Measurements from ENCODE around the gene ELP4.
"Not testable (repeated sequence)": the region's sequence is repeated elsewhere in the genome, so short reads cannot be mapped to it uniquely, and the experiment has no call there.

The ELP4 gene

GRCh38 chr11:31711137-31711536 is 201.6 kb downstream of the ELP4 start:
- DNase-seq (ENCODE audit: low read depth) = no peak

DNA sequence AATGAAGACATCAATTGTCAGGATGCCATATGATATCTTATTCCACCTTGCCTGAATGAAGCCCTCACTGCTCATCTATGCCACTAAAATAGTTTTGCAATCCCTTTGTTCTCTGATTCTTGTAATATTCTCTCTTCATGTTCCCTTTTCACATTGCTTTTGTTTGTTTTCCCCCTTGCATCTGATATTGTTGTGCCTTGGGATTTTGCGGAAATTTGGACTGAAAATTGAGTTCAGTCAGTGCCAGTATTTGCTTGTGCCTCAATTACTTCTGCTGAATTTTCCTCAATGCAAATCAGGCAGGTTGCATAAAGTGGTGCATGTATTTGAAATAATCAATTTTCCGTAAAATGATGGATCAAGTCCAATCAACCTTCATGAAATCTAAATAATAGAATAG is 203.3 kb downstream of the ELP4 start:
- no peak for DNase-seq (ENCODE audit: low read depth)

GRCh38 chr11:31714840-31715239 is 205.3 kb downstream of the ELP4 start:
- DNase-seq (ENCODE audit: low read depth) = no peak

DNA sequence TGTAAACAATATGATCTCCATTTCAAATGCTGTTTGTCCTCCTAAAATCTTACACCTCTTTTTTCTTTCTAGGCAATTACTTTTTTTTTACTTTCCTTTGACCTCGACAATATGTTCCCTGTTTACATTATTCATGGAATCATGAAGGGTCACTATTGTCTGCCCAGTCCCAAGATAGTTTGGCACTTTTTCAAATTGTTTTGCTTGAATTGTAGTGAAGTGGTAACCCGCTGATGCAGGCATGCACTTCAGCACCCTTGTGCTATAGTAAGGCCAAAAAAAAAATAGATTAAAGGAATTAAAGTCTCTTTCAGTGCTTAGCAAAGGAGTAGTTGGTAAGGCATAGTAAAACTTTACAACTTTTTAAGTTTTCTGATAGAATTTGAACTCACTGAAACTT is 210.7 kb downstream of the ELP4 start:
- no peak for DNase-seq (ENCODE audit: low read depth)

DNA sequence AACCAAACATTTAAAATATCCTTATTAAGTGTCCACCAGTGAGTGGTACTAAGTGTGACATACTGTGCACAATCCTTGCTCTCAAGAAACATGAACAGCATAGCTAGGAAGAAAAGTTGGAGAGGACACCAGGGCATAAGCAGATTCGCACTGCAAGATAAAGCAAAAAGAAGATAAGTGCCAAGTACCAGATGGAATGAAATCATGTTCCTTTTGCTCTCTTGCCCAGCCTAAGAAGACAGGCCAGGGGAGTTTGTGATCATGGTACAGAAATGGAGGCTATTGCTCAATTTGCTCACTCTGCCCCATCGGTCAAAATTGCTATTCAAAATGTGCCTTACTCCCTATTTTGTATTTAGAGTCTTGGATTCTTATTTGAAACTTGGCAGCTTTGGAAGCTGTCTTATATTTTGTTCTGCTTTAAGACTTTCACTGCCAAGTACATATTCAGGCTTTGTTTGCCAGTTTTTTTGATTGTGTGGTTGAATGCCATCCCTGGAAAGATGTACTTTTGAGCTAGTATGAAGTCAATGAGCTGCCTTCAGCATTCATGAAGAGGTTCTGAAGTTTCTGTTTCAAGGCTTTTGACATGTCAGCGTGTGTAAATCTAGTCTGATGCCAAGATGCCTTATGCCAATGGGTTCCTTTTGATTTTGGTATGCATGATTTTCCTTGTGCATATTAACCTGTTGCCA is 211.3 kb downstream of the ELP4 start:
- DNase-seq (ENCODE audit: low read depth) = no peak

- no peak for DNase-seq (ENCODE audit: low read depth)
Measured at GRCh38 chr11:31722754-31723153, 213.2 kb downstream of the ELP4 start.

- no peak for DNase-seq (ENCODE audit: low read depth)
Measured at GRCh38 chr11:31725176-31725575, 215.6 kb downstream of the ELP4 start.

DNA sequence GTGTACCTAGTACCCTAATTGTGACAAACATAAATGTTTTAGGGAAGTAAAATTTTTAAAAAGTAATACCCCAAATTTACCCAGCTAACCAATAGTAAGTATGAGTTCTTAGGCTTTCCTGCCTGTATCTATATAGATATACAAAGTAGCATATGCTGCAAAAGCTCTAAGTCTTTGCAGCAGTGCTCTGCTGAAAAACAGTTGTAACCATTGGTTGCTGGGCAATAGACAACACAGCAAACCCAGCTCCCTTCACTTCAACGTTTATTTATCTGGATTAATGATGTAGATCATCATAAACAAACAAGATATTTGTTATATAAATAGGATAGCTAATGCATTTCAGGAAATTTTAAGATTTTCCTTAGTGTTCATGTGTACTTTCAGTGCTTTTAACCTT is 218.9 kb downstream of the ELP4 start:
- no peak for DNase-seq (ENCODE audit: low read depth)

- DNase-seq (ENCODE audit: low read depth) = no peak
Measured at GRCh38 chr11:31740131-31740530, 230.6 kb downstream of the ELP4 start.

- not testable (repeated sequence) for DNase-seq (ENCODE audit: low read depth)
Measured at GRCh38 chr11:31740731-31741368, 231.3 kb downstream of the ELP4 start.

- DNase-seq (ENCODE audit: low read depth) = no peak
Measured at GRCh38 chr11:31747581-31747980, 238.0 kb downstream of the ELP4 start.

DNA sequence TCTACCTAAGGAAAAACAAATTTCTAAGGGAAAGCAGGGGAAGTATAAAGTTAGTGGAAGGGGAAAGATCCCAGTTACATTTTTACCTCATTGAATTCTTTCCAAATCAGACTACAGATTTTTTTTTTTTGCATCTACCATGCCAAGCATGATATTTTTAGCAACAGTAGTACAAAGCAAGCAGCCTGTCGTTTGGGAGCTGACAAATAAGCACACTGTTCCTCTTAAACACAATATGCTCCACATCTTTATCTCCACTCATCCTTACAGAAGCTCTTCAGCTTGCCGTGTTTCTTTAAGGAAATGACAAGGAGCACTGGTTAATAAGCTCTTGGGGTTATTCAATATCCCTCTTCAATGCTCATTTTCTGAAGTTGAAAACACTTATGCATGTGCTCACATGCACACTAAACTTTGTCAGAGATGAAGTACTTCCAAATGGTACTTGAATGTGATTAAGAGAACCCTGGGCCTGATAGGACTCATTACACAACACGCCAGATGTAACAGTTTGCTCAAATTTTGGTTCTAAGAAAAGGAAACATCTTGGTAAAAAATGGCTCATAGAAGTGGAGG is 247.8 kb downstream of the ELP4 start:
- no peak for DNase-seq (ENCODE audit: low read depth)

GRCh38 chr11:31761636-31762035 is 252.1 kb downstream of the ELP4 start:
- DNase-seq (ENCODE audit: low read depth) = no peak

GRCh38 chr11:31763296-31763695 is 253.7 kb downstream of the ELP4 start:
- no peak for DNase-seq (ENCODE audit: low read depth)

GRCh38 chr11:31764261-31764660 is 254.7 kb downstream of the ELP4 start:
- no peak for DNase-seq (ENCODE audit: low read depth)

DNA sequence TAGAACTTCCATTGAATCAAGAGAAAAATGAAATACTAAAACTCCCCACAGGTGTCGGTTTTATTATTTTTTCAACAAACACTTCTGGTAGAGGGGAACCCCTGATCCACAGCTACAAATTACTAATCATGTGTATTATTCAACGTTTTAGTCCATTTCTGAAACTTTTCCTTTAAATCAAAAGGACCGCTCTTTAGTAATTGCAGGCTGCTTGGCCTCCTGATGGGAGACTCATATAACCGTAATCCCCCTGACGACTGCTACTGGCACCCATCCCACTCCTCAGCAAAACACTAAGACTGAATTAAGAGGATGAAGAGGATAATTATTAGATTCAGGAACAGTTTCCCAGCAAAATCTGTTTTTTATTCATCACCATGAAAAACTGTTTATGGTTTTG is 255.2 kb downstream of the ELP4 start:
- no peak for DNase-seq (ENCODE audit: low read depth)

DNA sequence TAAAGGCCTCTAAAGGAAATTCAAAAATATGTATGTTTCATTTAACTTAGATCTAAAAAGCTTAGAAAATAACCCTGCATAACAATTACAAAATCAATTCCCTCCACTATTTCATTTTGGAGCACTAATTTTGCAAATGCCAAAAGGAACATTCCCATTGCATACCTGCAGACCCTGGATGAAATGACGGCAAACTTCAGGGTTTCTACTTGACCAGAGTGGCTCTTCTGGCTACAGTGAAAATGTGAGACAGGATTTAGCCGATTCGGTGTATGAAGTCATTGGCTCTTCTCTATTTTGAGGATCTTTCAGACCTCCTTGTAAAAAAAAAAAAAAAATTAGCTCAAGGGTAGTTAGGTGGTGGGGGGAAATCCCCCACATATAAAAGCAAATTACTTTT is 257.5 kb downstream of the ELP4 start:
- DNase-seq (ENCODE audit: low read depth) = no peak

GRCh38 chr11:31767685-31768084 is 258.1 kb downstream of the ELP4 start:
- DNase-seq (ENCODE audit: low read depth) = no peak

GRCh38 chr11:31768749-31769640 is 259.4 kb downstream of the ELP4 start:
- DNase-seq (ENCODE audit: low read depth) = no peak

GRCh38 chr11:31770011-31770700 is 260.6 kb downstream of the ELP4 start:
- DNase-seq (ENCODE audit: low read depth) = no peak

DNA sequence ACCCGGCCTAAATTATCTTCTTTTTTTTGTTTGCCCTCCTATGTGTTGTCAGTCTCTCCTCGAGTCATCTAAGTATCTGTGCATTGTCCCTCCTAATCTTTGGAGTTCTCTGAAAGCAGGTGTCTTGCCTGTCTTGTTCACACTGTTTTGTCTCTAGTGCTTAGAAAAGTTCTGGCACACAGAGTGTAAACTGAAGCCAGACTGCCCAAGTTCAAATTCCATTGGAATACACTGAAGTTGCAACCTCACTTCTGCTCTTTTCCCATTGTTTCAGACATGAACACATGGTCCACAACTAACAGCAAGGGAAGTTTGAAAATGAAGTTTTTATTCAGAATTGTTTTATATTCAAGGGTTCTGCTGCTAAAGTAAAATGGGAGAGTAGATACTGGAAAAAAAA is 262.8 kb downstream of the ELP4 start:
- DNase-seq (ENCODE audit: low read depth) = no peak

DNA sequence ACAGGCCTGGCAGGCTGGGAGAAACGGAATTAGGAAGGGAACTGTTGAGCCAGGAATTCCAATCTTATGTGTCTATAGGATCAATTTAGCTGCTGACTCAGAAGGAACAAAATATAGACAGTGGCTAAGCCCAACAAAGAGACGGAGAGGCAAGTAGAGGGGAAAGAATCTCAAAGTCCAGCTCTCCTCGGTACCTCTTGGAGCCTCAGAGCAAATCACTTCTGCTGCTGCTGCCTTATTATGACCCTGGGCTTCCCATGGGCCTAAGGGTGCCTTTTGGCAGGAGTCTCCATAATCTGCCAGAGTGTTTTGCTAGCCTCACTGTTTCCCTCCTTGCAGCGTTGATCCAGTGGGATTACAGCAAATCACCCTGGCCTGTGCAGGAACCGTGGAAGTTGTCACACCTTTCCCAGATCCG is 269.8 kb downstream of the ELP4 start:
- no peak for DNase-seq (ENCODE audit: low read depth)
